ENCODE measurements around the gene UBALD2.

UBALD2 gene

GRCh38 chr17:76239538-76240274 lies 25.4 kb upstream of the UBALD2 start:
- no peak overlapping the region for H3K4me2 ChIP-seq (ENCODE audit: low read length)
- H3K27me3 ChIP-seq (ENCODE audit: control insufficient read depth, low read length), result peaks cover 55% of the 10 kb centered on the region

GRCh38 chr17:76240461-76241203 lies 24.5 kb upstream of the UBALD2 start, which contains the start of gene RNF157:
RNF157 (minus strand) TSS chr17:76240493; CDS start chr17:76240240, 253 bp downstream.
- Histone ChIP-seq H3F3A (ENCODE audit: control insufficient read depth, insufficient read depth) (no peaks in the 10 kb centered on the region), H3K27me3 (ENCODE audit: control insufficient read depth, low read length) (peaks cover 55% of the 10 kb centered on the region), H3K36me3 (ENCODE audit: control insufficient read depth, low read length) (no peaks in the 10 kb centered on the region), H3K9me3 (ENCODE audit: control insufficient read depth, insufficient read depth, low read length) (no peaks in the 10 kb centered on the region), H3K4me1 (ENCODE audit: control insufficient read depth, low read length) (peaks cover 4% of the 10 kb centered on the region; the same call in 1 of the 2 replicates), H3K4me3 (ENCODE audit: low read length) (peak within 1 kb of the TSS; percentile 41; the same call in 1 of the 2 replicates), H3K79me2 (ENCODE audit: control insufficient read depth, low read length) (no peaks in the 10 kb centered on the region), H4K20me1 (ENCODE audit: control insufficient read depth, insufficient read depth, low read depth, low read length) (no peaks in the 10 kb centered on the region), H3K27ac (ENCODE audit: low read depth, low read length) (no peak within 1 kb of the TSS), H3K9me2 (replicated peaks; ENCODE audit: control insufficient read depth, low read length) (no peaks in the 10 kb centered on the region), H3K4me2 (ENCODE audit: low read length) (peak within 1 kb of the TSS; percentile 51)
- TF ChIP-seq CTCF (IDR thresholded peaks at IDR 0.05; ENCODE audit: low read depth, low read length, poor library complexity, severe bottlenecking), result no peak
- TF ChIP-seq EZH2phosphoT487 (IDR thresholded peaks at IDR 0.05; ENCODE audit: borderline replicate concordance, low read length), result peak; percentile 94; the same call in 1 of the 2 replicates

More at GRCh38 chr17:76239538-76240274, 25.4 kb upstream of the UBALD2 start:
- no peaks in the 10 kb centered on the region for H3K9me2 ChIP-seq (replicated peaks; ENCODE audit: control insufficient read depth, low read length)
- TF ChIP-seq EZH2phosphoT487 (IDR thresholded peaks at IDR 0.05; ENCODE audit: borderline replicate concordance, low read length) (no peak), CTCF (IDR thresholded peaks at IDR 0.05; ENCODE audit: low read depth, low read length, poor library complexity, severe bottlenecking) (no peak)
- H3K9me3 ChIP-seq (ENCODE audit: control insufficient read depth, insufficient read depth, low read length), result no peaks in the 10 kb centered on the region
- peaks cover 4% of the 10 kb centered on the region; the same call in 1 of the 2 replicates for H3K4me1 ChIP-seq (ENCODE audit: control insufficient read depth, low read length)
- no peaks in the 10 kb centered on the region for H3F3A ChIP-seq (ENCODE audit: control insufficient read depth, insufficient read depth)
- H3K4me3 ChIP-seq (ENCODE audit: low read length), result no peak overlapping the region
- no peaks in the 10 kb centered on the region for H3K79me2 ChIP-seq (ENCODE audit: control insufficient read depth, low read length)
- no peak overlapping the region for H3K27ac ChIP-seq (ENCODE audit: low read depth, low read length)
- H3K36me3 ChIP-seq (ENCODE audit: control insufficient read depth, low read length), result no peaks in the 10 kb centered on the region
- no peaks in the 10 kb centered on the region for H4K20me1 ChIP-seq (ENCODE audit: control insufficient read depth, insufficient read depth, low read depth, low read length)

- Histone ChIP-seq H4K20me1 (ENCODE audit: control insufficient read depth, insufficient read depth, low read depth, low read length) (no peaks in the 10 kb centered on the region), H3K4me2 (ENCODE audit: low read length) (peak overlapping the region; percentile 51), H3K27ac (ENCODE audit: low read depth, low read length) (no peak overlapping the region), H3K27me3 (ENCODE audit: control insufficient read depth, low read length) (peaks cover 55% of the 10 kb centered on the region), H3F3A (ENCODE audit: control insufficient read depth, insufficient read depth) (no peaks in the 10 kb centered on the region), H3K9me2 (replicated peaks; ENCODE audit: control insufficient read depth, low read length) (no peaks in the 10 kb centered on the region), H3K4me3 (ENCODE audit: low read length) (no peak overlapping the region), H3K4me1 (ENCODE audit: control insufficient read depth, low read length) (peaks cover 4% of the 10 kb centered on the region), H3K9me3 (ENCODE audit: control insufficient read depth, insufficient read depth, low read length) (no peaks in the 10 kb centered on the region), H3K79me2 (ENCODE audit: control insufficient read depth, low read length) (no peaks in the 10 kb centered on the region), H3K36me3 (ENCODE audit: control insufficient read depth, low read length) (no peaks in the 10 kb centered on the region)
- TF ChIP-seq EZH2phosphoT487 (IDR thresholded peaks at IDR 0.05; ENCODE audit: borderline replicate concordance, low read length) (no peak; the same call in 1 of the 2 replicates), CTCF (IDR thresholded peaks at IDR 0.05; ENCODE audit: low read depth, low read length, poor library complexity, severe bottlenecking) (no peak)
Observed at GRCh38 chr17:76241204-76241538, 24.0 kb upstream of the UBALD2 start.
